GM21390 (cell line): Measurements from ENCODE around the gene SUPT3H.

Experiments used
- ATAC-seq: cut with Tn5 transposase; IDR thresholded peaks from one replicate; pipeline ENCODE4 v1.9.1; 2021; ENCODE audit not compliant: unreplicated experiment

Gene SUPT3H

GRCh38 chr6:45129051-45129450, 248.7 kb downstream of the SUPT3H start:
- no peak for ATAC-seq

GRCh38 chr6:45127185-45127584, 250.5 kb downstream of the SUPT3H start:
- ATAC-seq, result no peak

- no peak for ATAC-seq
Measured at GRCh38 chr6:45126033-45126432, 251.7 kb downstream of the SUPT3H start.

- no peak for ATAC-seq
Measured at GRCh38 chr6:45123023-45123422, 254.7 kb downstream of the SUPT3H start.

GRCh38 chr6:45118754-45119153, 259.0 kb downstream of the SUPT3H start:
- ATAC-seq, result no peak

GRCh38 chr6:45116714-45117410, 260.9 kb downstream of the SUPT3H start:
- ATAC-seq, result no peak

GRCh38 chr6:45115696-45116095, 262.0 kb downstream of the SUPT3H start:
- ATAC-seq, result no peak

- no peak for ATAC-seq
Measured at GRCh38 chr6:45112711-45113110, 265.0 kb downstream of the SUPT3H start.

GRCh38 chr6:45109551-45109950, 268.2 kb downstream of the SUPT3H start:
- ATAC-seq, result no peak

GRCh38 chr6:45105170-45105820, 272.4 kb downstream of the SUPT3H start:
- ATAC-seq, result no peak

- ATAC-seq, result no peak
Measured at GRCh38 chr6:45104429-45104828, 273.3 kb downstream of the SUPT3H start.

GRCh38 chr6:45098256-45098655, 279.5 kb downstream of the SUPT3H start:
- ATAC-seq, result no peak

- no peak for ATAC-seq
Measured at GRCh38 chr6:45094831-45095230, 282.9 kb downstream of the SUPT3H start.

- no peak for ATAC-seq
Measured at GRCh38 chr6:45092135-45092534, 285.6 kb downstream of the SUPT3H start.

- no peak for ATAC-seq
Measured at GRCh38 chr6:45086360-45087084, 291.2 kb downstream of the SUPT3H start.

GRCh38 chr6:45084257-45084656, 293.5 kb downstream of the SUPT3H start:
- ATAC-seq, result no peak

GRCh38 chr6:45082091-45082490, 295.6 kb downstream of the SUPT3H start:
- no peak for ATAC-seq

GRCh38 chr6:45081634-45082033, 296.1 kb downstream of the SUPT3H start:
- no peak for ATAC-seq

- no peak for ATAC-seq
Measured at GRCh38 chr6:45078432-45078831, 299.3 kb downstream of the SUPT3H start.

- no peak for ATAC-seq
Measured at GRCh38 chr6:45076217-45076930, 301.4 kb downstream of the SUPT3H start.

- no peak for ATAC-seq
Measured at GRCh38 chr6:45075246-45075645, 302.5 kb downstream of the SUPT3H start.
